ENCODE measurements around the gene NPAS2.

DNA sequence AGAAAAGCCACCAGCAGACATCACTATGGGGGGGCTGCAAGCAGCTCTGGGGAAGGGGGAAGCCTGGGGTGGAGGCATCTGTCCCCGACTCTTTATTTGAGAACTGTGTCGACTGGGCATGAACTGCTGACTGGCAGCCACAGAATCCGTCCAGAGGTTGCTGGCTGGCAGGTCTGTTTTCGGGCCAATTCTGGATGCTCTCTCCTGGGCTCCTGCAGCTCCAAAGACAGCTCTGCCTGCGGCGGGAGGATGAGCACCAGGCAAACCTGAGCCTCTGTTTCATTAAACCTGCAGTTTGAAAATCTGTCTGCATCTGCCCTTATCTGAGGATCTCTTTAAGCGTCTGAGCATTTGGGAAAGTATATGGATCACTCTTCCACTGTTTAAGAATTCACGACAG lies 147.8 kb downstream of the NPAS2 start:
- TF ChIP-seq, protein P1, sequence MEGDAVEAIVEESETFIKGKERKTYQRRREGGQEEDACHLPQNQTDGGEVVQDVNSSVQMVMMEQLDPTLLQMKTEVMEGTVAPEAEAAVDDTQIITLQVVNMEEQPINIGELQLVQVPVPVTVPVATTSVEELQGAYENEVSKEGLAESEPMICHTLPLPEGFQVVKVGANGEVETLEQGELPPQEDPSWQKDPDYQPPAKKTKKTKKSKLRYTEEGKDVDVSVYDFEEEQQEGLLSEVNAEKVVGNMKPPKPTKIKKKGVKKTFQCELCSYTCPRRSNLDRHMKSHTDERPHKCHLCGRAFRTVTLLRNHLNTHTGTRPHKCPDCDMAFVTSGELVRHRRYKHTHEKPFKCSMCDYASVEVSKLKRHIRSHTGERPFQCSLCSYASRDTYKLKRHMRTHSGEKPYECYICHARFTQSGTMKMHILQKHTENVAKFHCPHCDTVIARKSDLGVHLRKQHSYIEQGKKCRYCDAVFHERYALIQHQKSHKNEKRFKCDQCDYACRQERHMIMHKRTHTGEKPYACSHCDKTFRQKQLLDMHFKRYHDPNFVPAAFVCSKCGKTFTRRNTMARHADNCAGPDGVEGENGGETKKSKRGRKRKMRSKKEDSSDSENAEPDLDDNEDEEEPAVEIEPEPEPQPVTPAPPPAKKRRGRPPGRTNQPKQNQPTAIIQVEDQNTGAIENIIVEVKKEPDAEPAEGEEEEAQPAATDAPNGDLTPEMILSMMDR (IDR thresholded peaks at IDR 0.05) = no peak
- TF ChIP-seq EP300 (IDR thresholded peaks at IDR 0.05) (no peak), POLR2A (IDR thresholded peaks at IDR 0.05) (no peak)

Data from tibial nerve (tissue), 4 donors.